GM12878 (cell line): Measurements from ENCODE around the gene SDF4. TPM values are rescaled to one million over a fixed set of nuclear protein-coding genes. Genes with fewer than 3 reads are reported as not detected.

ENCODE experiments used
- GATAD2B ChIP-seq: fragments of 450-650 bp; conservative IDR thresholded peaks from 2 replicates; pipeline ENCODE4 v1.6.1; 2017; ENCODE audit warnings: low read depth, mild to moderate bottlenecking, moderate library complexity
- JUND ChIP-seq: IDR thresholded peaks from 2 replicates; pipeline ENCODE4 v1.6.1; 2012; ENCODE audit warnings: low read depth, mild to moderate bottlenecking, low read length, improper control_type of control experiment, moderate library complexity
- MEF2B ChIP-seq: fragments of 450-650 bp; IDR thresholded peaks from 2 replicates; pipeline ENCODE4 v1.6.1; 2018; ENCODE audit warnings: mild to moderate bottlenecking, moderate library complexity; ENCODE audit not compliant: partially characterized antibody, poor library complexity, severe bottlenecking
- NR2F1 ChIP-seq: fragments of 450-650 bp; conservative IDR thresholded peaks from 2 replicates; pipeline ENCODE4 v1.6.1; 2017; ENCODE audit warnings: mild to moderate bottlenecking
- polyA plus RNA-seq, 11 experiments: library from polyadenylated mRNA; depleted of rRNA in 4 of 11; unstranded in 6 of 11; stranded (reverse) in 5 of 11; fragments of >200 nt; fragmentation: Nextera tagmentation in 4 of 11; fragmentation: Illumina TruSeq in 1 of 11; extraction: Ambion mirVana in 4 of 11; extraction: Trizol in 1 of 11; gene quantifications; 1 replicate in 1 of 11; 2 replicates in 10 of 11; pipeline versions ENCODE4 v1.2.1 to v1.2.3, GENCODE V29; 2011 to 2016; ENCODE audit warnings: inconsistent platforms in 2 of 11, missing spikeins in 2 of 11, low read depth in 1 of 11
- total RNA-seq, 4 experiments: library from RNA; depleted of rRNA in 3 of 4; stranded (reverse); fragments of >200 nt in 3 of 4; fragmentation: Illumina TruSeq in 1 of 4; extraction: Trizol in 1 of 4; gene quantifications; 2 replicates each; pipeline versions ENCODE4 v1.2.1 to v1.2.3, GENCODE V29; 2013 to 2021
- TF ChIP-seq, protein P1 (sequence below), 3 experiments: IDR thresholded peaks in 2 of 3; conservative IDR thresholded peaks in 1 of 3; 2 replicates each; pipeline ENCODE4 v1.5.1; 2011; ENCODE audit warnings: low read depth in 3 of 3, low read length in 3 of 3, mild to moderate bottlenecking in 3 of 3, control low read depth in 2 of 3, moderate library complexity in 2 of 3, inconsistent platforms in 1 of 3, mixed read lengths in 1 of 3; ENCODE audit not compliant: control insufficient read depth in 2 of 3, insufficient read depth in 1 of 3; ENCODE audit errors: extremely low read depth in 1 of 3
- TF ChIP-seq, protein P2 (sequence below): IDR thresholded peaks from 2 replicates; pipeline ENCODE4 v1.6.1; 2012; ENCODE audit warnings: low read depth, low read length, improper control_type of control experiment
- TF ChIP-seq, protein P3 (sequence below): fragments of 450-650 bp; IDR thresholded peaks from 2 replicates; pipeline ENCODE4 v1.6.1; 2017; ENCODE audit warnings: low read depth, mild to moderate bottlenecking, moderate library complexity

The SDF4 gene
- total and polyA plus RNA-seq, 10 of the 15 experiments (the other 5 are each of a cell fraction or from before 2014, with no cell fraction given), result 0.44 to 97.2 (median 40.2) TPM

DNA sequence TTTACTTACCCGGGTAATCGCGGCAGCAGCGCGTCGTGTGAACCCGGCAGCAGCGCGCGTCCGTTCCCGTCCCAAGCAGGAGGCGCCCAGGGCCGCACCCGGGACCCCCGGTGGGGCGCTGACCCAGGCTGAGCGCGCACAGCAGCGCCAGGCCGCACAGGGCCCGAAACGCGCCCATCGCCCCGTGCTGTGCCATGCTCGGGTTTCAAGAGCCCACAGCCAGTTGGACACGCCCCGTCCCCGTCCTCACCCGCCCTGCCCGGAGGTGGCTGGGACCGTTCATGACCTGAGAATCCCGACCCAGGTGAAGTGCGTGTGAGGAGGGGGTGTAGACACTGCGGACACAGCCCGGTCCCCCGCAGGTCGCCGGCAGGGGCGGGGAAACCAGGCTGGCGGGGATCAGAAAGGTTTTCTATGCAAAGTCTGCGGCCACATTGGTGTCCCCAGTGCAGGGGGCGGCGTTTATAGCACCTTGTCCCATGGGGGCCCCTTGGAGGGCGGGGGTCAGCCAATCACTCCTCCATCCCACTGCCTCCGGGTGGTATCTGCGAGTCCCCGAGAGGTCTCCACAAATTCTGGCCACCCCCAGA lies 25.3 kb downstream of the SDF4 start, which contains the start of gene TNFRSF18 (continued):
- TF ChIP-seq, protein P1, sequence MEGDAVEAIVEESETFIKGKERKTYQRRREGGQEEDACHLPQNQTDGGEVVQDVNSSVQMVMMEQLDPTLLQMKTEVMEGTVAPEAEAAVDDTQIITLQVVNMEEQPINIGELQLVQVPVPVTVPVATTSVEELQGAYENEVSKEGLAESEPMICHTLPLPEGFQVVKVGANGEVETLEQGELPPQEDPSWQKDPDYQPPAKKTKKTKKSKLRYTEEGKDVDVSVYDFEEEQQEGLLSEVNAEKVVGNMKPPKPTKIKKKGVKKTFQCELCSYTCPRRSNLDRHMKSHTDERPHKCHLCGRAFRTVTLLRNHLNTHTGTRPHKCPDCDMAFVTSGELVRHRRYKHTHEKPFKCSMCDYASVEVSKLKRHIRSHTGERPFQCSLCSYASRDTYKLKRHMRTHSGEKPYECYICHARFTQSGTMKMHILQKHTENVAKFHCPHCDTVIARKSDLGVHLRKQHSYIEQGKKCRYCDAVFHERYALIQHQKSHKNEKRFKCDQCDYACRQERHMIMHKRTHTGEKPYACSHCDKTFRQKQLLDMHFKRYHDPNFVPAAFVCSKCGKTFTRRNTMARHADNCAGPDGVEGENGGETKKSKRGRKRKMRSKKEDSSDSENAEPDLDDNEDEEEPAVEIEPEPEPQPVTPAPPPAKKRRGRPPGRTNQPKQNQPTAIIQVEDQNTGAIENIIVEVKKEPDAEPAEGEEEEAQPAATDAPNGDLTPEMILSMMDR (IDR thresholded peaks at IDR 0.05 in 2 of 3, conservative IDR thresholded peaks at IDR 0.05 in 1 of 3; ENCODE audit: control insufficient read depth in 2 of 3, extremely low read depth in 1 of 3, insufficient read depth in 1 of 3, low read depth in 3 of 3, low read length in 3 of 3), result no peak
- peak; percentile 41; the same call in 1 of the 2 replicates for TF ChIP-seq GATAD2B
- TF ChIP-seq NR2F1, result peak; percentile 78
- TF ChIP-seq, protein P2, sequence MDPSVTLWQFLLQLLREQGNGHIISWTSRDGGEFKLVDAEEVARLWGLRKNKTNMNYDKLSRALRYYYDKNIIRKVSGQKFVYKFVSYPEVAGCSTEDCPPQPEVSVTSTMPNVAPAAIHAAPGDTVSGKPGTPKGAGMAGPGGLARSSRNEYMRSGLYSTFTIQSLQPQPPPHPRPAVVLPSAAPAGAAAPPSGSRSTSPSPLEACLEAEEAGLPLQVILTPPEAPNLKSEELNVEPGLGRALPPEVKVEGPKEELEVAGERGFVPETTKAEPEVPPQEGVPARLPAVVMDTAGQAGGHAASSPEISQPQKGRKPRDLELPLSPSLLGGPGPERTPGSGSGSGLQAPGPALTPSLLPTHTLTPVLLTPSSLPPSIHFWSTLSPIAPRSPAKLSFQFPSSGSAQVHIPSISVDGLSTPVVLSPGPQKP, result no peak
- no peak for TF ChIP-seq JUND
- TF ChIP-seq MEF2B, result peak; percentile 80
- TF ChIP-seq, protein P3, sequence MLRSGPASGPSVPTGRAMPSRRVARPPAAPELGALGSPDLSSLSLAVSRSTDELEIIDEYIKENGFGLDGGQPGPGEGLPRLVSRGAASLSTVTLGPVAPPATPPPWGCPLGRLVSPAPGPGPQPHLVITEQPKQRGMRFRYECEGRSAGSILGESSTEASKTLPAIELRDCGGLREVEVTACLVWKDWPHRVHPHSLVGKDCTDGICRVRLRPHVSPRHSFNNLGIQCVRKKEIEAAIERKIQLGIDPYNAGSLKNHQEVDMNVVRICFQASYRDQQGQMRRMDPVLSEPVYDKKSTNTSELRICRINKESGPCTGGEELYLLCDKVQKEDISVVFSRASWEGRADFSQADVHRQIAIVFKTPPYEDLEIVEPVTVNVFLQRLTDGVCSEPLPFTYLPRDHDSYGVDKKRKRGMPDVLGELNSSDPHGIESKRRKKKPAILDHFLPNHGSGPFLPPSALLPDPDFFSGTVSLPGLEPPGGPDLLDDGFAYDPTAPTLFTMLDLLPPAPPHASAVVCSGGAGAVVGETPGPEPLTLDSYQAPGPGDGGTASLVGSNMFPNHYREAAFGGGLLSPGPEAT, result no peak
